GM03348 (cell line): ENCODE measurements around the gene GLRX.
"Not testable (repeated sequence)": the region's sequence is repeated elsewhere in the genome, so short reads cannot be mapped to it uniquely, and the experiment has no call there.

ENCODE experiments used
- DNase-seq: peaks from one replicate; pipeline ENCODE4 v3.0.0; 2012; ENCODE audit warnings: low spot score

The GLRX gene

GRCh38 chr5:95852567-95852966 lies 30.0 kb upstream of the GLRX start:
- no peak for DNase-seq

GRCh38 chr5:95851141-95851540 lies 28.6 kb upstream of the GLRX start:
- DNase-seq: not testable (repeated sequence)

- DNase-seq: peak; percentile 18
Observed at GRCh38 chr5:95850391-95850894, 27.9 kb upstream of the GLRX start.

- peak; percentile 57 for DNase-seq
Observed at GRCh38 chr5:95848701-95849100, 26.2 kb upstream of the GLRX start.

- no peak for DNase-seq
Observed at GRCh38 chr5:95847261-95847592, 24.7 kb upstream of the GLRX start.

- peak; percentile 81 for DNase-seq
Observed at GRCh38 chr5:95846554-95847260, 24.2 kb upstream of the GLRX start.

GRCh38 chr5:95845391-95845790 lies 22.9 kb upstream of the GLRX start:
- DNase-seq: no peak

- no peak for DNase-seq
Observed at GRCh38 chr5:95843733-95844223, 21.3 kb upstream of the GLRX start.

GRCh38 chr5:95842854-95843544 lies 20.5 kb upstream of the GLRX start:
- no peak for DNase-seq

- peak; percentile 77 for DNase-seq
Observed at GRCh38 chr5:95841914-95842812, 19.6 kb upstream of the GLRX start.

- no peak for DNase-seq
Observed at GRCh38 chr5:95840956-95841705, 18.6 kb upstream of the GLRX start.

GRCh38 chr5:95839658-95840057 lies 17.1 kb upstream of the GLRX start:
- no peak for DNase-seq

- DNase-seq: no peak
Observed at GRCh38 chr5:95838556-95838955, 16.0 kb upstream of the GLRX start.

- no peak for DNase-seq
Observed at GRCh38 chr5:95838001-95838520, 15.5 kb upstream of the GLRX start.

GRCh38 chr5:95837492-95837891 lies 15.0 kb upstream of the GLRX start:
- no peak for DNase-seq

GRCh38 chr5:95836971-95837370 lies 14.4 kb upstream of the GLRX start:
- not testable (repeated sequence) for DNase-seq

- peak; percentile 51 for DNase-seq
Observed at GRCh38 chr5:95836544-95836943, 14.0 kb upstream of the GLRX start.

- DNase-seq: no peak
Observed at GRCh38 chr5:95835682-95836385, 13.3 kb upstream of the GLRX start.

GRCh38 chr5:95832664-95833063 lies 10.1 kb upstream of the GLRX start:
- DNase-seq: no peak

- no peak for DNase-seq
Observed at GRCh38 chr5:95830226-95830625, 7.7 kb upstream of the GLRX start.

- no peak for DNase-seq
Observed at GRCh38 chr5:95827892-95828246, 5.3 kb upstream of the GLRX start.
